CD4-positive, alpha-beta T cell (primary cell): ENCODE measurements around the gene SETD3. TPM values are rescaled to one million over a fixed set of nuclear protein-coding genes. Genes with fewer than 3 reads are reported as not detected.

Experiments used
- ATAC-seq: fragments of 200-7000 bp; cut with Tn5 transposase; one replicate; pipeline ENCODE4 v1.10.0; 2022; ENCODE audit warnings: mild to moderate bottlenecking; ENCODE audit not compliant: poor library complexity
- CTCF ChIA-PET: fragments of 350-600 bp; sonication (Branson Sonifier 250); formaldehyde crosslinking; loops from one replicate; lab custom pipeline; 2021; ENCODE audit warnings: antibody characterized with exemption, inconsistent platforms; lab: Charles Lee
- POLR2A ChIA-PET: fragments of 350-600 bp; sonication (Branson Sonifier 250); formaldehyde crosslinking; loops from one replicate; lab custom pipeline; 2021; ENCODE audit warnings: antibody characterized with exemption, inconsistent platforms; lab: Charles Lee
- DNase-seq, 14 experiments: peaks; one replicate each; pipeline ENCODE4 v3.0.0-alpha.2; 2013 to 2020; ENCODE audit warnings: mixed read lengths in 2 of 14
- H3K27ac ChIP-seq, 2 donors: one replicate each; pipeline versions ENCODE4 v1.5.1 to v1.7.0; 2013; ENCODE audit warnings: low read length in 2 of 2, low read depth in 1 of 2, mild to moderate bottlenecking in 1 of 2
- H3K27me3 ChIP-seq, 2 experiments: 1 replicate in 1 of 2; 2 replicates in 1 of 2; pipeline versions ENCODE4 v1.6.1 to v1.7.0; 2013; ENCODE audit warnings: low read length in 2 of 2, control low read depth in 1 of 2, mild to moderate bottlenecking in 1 of 2, moderate library complexity in 1 of 2; ENCODE audit not compliant: insufficient read depth in 2 of 2, control insufficient read depth in 1 of 2
- H3K36me3 ChIP-seq: one replicate; pipeline ENCODE4 v1.6.1; 2013; ENCODE audit warnings: low read length, control low read depth; ENCODE audit not compliant: insufficient read depth
- H3K4me1 ChIP-seq: one replicate; pipeline ENCODE4 v1.6.1; 2013; ENCODE audit warnings: low read length, control low read depth; ENCODE audit not compliant: insufficient read depth
- H3K4me3 ChIP-seq: one replicate; pipeline ENCODE4 v1.5.1; 2013; ENCODE audit warnings: mild to moderate bottlenecking, low read length, moderate library complexity
- H3K9me3 ChIP-seq, 2 experiments: 1 replicate in 1 of 2; 2 replicates in 1 of 2; pipeline versions ENCODE4 v1.6.1 to v1.7.0; 2013; ENCODE audit warnings: low read length in 2 of 2, mild to moderate bottlenecking in 2 of 2, control low read depth in 1 of 2, moderate library complexity in 1 of 2; ENCODE audit not compliant: control insufficient read depth in 1 of 2, insufficient read depth in 1 of 2
- H3K27ac Mint-ChIP-seq: one replicate; pipeline ENCODE4 v1.8.0; 2020; ENCODE audit warnings: mixed read lengths
- H3K27me3 Mint-ChIP-seq: one replicate; pipeline ENCODE4 v1.8.0; 2021; ENCODE audit warnings: mixed read lengths
- H3K36me3 Mint-ChIP-seq: one replicate; pipeline ENCODE4 v1.8.0; 2021; ENCODE audit warnings: low read depth, mixed read lengths
- H3K4me1 Mint-ChIP-seq: one replicate; pipeline ENCODE4 v1.8.0; 2021; ENCODE audit warnings: low read depth, mixed read lengths
- H3K4me3 Mint-ChIP-seq: one replicate; pipeline ENCODE4 v1.8.0; 2020; ENCODE audit warnings: mild to moderate bottlenecking, mixed read lengths
- H3K9me3 Mint-ChIP-seq: one replicate; pipeline ENCODE4 v1.8.0; 2020; ENCODE audit warnings: mixed read lengths
- intact Hi-C, 2 experiments: fragments of 100-400 bp; cut with DNase I in 1 of 2; cut with micrococcal nuclease in 1 of 2; formaldehyde crosslinking; loops; one replicate each; pipeline versions ENCODE4 v1.15.1 to v1.9.0; 2023 to 2025; cut with DNase I, micrococcal nuclease
- total RNA-seq, 174 experiments: library from RNA in 2 of 174; stranded (reverse) in 2 of 174; gene quantifications; one replicate each; pipeline ENCODE4 v1.2.3 and lab custom pipeline; 2021 to 2026
- TF ChIP-seq, protein P1 (sequence below): fragments of 200-600 bp; IDR thresholded peaks from one replicate; pipeline ENCODE4 v1.8.0; 2022; ENCODE audit warnings: antibody characterized with exemption, mild to moderate bottlenecking

Gene SETD3
- total RNA-seq, 2 experiments from 2014 or later, result 46.1 to 51.4 TPM

DNA sequence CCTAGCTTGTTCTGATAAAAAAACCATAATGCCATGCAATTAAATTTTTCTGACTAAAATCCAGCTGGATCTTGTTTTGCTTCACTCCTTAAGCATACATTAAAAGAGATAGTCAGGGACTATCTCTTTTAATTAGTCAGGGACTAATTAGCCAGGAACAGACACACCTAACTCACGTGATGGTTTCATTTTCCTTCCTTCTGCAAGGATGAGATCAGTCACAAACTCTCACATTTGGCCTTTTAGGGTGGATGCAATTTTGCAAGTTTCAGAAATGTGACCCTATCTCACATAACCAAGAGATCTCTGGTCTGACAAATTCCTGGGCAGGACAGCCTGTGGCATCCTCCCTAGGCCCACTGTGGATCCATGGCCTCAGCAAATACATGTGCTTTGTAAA is 62.4 kb downstream of the SETD3 start:
- Histone ChIP-seq H3K4me3 (no peak overlapping the region), H3K9me3 (no peaks in the 10 kb centered on the region), H3K27ac (no peak overlapping the region), H3K4me1 (no peaks in the 10 kb centered on the region), H3K36me3 (peaks cover 5% of the 10 kb centered on the region), H3K27me3 (no peaks in the 10 kb centered on the region)
- H3K4me1 Mint-ChIP-seq, result peaks cover 5% of the 10 kb centered on the region
- POLR2A ChIA-PET, result no interaction called here
- intact Hi-C loops, result no loop called here
- H3K36me3 Mint-ChIP-seq, result peaks cover 21% of the 10 kb centered on the region
- no peaks in the 10 kb centered on the region for H3K27me3 Mint-ChIP-seq
- no peaks in the 10 kb centered on the region for H3K9me3 Mint-ChIP-seq
- H3K27ac Mint-ChIP-seq, result no peak overlapping the region
- DNase-seq, result no peak
- TF ChIP-seq, protein P1, sequence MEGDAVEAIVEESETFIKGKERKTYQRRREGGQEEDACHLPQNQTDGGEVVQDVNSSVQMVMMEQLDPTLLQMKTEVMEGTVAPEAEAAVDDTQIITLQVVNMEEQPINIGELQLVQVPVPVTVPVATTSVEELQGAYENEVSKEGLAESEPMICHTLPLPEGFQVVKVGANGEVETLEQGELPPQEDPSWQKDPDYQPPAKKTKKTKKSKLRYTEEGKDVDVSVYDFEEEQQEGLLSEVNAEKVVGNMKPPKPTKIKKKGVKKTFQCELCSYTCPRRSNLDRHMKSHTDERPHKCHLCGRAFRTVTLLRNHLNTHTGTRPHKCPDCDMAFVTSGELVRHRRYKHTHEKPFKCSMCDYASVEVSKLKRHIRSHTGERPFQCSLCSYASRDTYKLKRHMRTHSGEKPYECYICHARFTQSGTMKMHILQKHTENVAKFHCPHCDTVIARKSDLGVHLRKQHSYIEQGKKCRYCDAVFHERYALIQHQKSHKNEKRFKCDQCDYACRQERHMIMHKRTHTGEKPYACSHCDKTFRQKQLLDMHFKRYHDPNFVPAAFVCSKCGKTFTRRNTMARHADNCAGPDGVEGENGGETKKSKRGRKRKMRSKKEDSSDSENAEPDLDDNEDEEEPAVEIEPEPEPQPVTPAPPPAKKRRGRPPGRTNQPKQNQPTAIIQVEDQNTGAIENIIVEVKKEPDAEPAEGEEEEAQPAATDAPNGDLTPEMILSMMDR, result no peak
- H3K4me3 Mint-ChIP-seq, result no peak overlapping the region
- CTCF ChIA-PET, result interaction anchor here (2.0 kb wide), 1 partner anchor 29 kb away, joined by 5 read pairs; no protein-coding TSS in a partner anchor
- ATAC-seq, result no peak

DNA sequence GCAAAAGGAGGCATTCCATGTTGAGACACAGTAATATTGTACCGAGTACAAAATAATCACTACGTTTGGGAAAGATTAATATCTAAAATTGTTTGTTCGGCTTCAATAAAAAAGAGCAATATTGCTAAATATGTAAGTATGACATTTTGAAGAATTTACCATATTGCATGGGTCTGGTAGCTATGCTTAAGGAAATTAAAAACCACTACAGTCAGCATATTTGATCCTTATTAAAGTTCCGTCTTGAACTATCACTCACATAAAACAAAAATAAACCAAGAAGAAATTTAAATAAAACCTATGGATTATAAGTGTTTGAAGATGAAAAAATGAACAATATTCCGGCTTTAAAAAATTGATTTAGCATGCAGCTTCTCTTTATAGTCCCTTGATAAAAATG is 63.8 kb downstream of the SETD3 start:
- Histone ChIP-seq H3K4me1 (no peaks in the 10 kb centered on the region), H3K4me3 (no peak overlapping the region), H3K36me3 (peaks cover 16% of the 10 kb centered on the region), H3K9me3 (no peaks in the 10 kb centered on the region), H3K27me3 (no peaks in the 10 kb centered on the region), H3K27ac (no peak overlapping the region)
- ChIA-PET CTCF (interaction anchor here (1.6 to 2.0 kb wide), 3 partner anchors 10 to 27 kb away, joined by 5 to 19 read pairs (median 5); no protein-coding TSS in a partner anchor), POLR2A (interaction anchor here (1.1 kb wide), 1 partner anchor 10 kb away, joined by 3 read pairs; no protein-coding TSS in a partner anchor)
- intact Hi-C loops, result no loop called here
- no peaks in the 10 kb centered on the region for H3K9me3 Mint-ChIP-seq
- no peak overlapping the region for H3K27ac Mint-ChIP-seq
- TF ChIP-seq, protein P1, result no peak
- no peaks in the 10 kb centered on the region for H3K27me3 Mint-ChIP-seq
- DNase-seq, result no peak
- no peak for ATAC-seq
- H3K4me1 Mint-ChIP-seq, result peaks cover 11% of the 10 kb centered on the region
- peaks cover 31% of the 10 kb centered on the region for H3K36me3 Mint-ChIP-seq
- H3K4me3 Mint-ChIP-seq, result no peak overlapping the region

DNA sequence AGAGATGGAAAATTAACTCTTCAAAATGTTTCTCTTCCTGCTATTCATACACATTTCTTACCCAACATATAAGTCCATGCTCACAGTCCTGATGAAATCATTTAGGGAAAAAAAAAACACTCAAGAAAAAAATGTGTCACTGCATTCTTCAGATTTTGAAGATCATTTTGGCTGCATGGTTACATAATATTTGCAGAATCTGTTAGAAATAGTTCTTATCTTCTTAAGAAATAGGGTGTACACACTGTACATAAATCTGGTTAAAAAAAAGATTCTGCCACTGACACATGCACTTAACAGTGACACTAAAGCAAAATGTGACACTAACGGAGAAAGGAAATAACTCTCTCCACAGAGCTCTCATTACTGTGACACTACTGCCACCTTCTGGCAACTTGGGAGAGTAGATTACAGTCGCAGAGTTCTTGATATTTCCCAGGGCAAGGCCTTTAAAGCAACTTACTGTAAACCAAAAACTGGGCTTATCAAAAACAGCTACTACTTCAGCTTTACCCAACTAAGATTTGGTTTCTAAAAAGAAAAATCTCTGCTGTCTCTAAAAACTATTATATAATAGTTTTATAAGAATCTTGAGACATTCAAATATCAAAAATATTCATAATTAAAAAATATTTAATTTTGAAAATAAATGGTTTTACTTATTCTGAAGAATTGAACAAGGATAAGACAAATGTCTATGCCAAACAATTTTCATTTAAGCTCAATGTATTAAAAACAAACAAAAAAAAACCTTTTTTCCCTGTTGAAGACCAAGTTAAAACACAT is 65.0 kb downstream of the SETD3 start:
- DNase-seq (peak; percentile 19 to 91 (median 52)), ATAC-seq (peak; percentile 95)
- Histone ChIP-seq H3K4me3 (no peak overlapping the region), H3K27ac (no peak overlapping the region), H3K9me3 (no peaks in the 10 kb centered on the region), H3K36me3 (peaks cover 28% of the 10 kb centered on the region), H3K27me3 (no peaks in the 10 kb centered on the region), H3K4me1 (no peaks in the 10 kb centered on the region)
- H3K27me3 Mint-ChIP-seq, result no peaks in the 10 kb centered on the region
- intact Hi-C loops, result loop anchor here (1.0 to 2.0 kb wide), 2 partner anchors 95 kb away; no protein-coding TSS in a partner anchor
- TF ChIP-seq, protein P1, result peak; percentile 80
- H3K27ac Mint-ChIP-seq, result no peak overlapping the region
- H3K9me3 Mint-ChIP-seq, result no peaks in the 10 kb centered on the region
- H3K4me1 Mint-ChIP-seq, result peaks cover 11% of the 10 kb centered on the region
- H3K4me3 Mint-ChIP-seq, result no peak overlapping the region
- H3K36me3 Mint-ChIP-seq, result peaks cover 34% of the 10 kb centered on the region
- CTCF ChIA-PET, result interaction anchor here (0.6 to 1.8 kb wide), 8 partner anchors 9 to 104 kb away, joined by 3 to 19 read pairs (median 5); no protein-coding TSS in a partner anchor
- POLR2A ChIA-PET, result interaction anchor here (1.1 to 1.5 kb wide), 3 partner anchors 9 to 1438 kb away, joined by 3 to 5 read pairs (median 3); no protein-coding TSS in a partner anchor
